ENCODE measurements around the gene CD247. TPM values are rescaled to one million over a fixed set of nuclear protein-coding genes. Genes with fewer than 3 reads are reported as not detected.

Gene CD247
- total and polyA plus RNA-seq, 10 of the 15 experiments (the other 5 are each of a cell fraction or from before 2014, with no cell fraction given): 0.10 to 0.77 (median 0.30) TPM

DNA sequence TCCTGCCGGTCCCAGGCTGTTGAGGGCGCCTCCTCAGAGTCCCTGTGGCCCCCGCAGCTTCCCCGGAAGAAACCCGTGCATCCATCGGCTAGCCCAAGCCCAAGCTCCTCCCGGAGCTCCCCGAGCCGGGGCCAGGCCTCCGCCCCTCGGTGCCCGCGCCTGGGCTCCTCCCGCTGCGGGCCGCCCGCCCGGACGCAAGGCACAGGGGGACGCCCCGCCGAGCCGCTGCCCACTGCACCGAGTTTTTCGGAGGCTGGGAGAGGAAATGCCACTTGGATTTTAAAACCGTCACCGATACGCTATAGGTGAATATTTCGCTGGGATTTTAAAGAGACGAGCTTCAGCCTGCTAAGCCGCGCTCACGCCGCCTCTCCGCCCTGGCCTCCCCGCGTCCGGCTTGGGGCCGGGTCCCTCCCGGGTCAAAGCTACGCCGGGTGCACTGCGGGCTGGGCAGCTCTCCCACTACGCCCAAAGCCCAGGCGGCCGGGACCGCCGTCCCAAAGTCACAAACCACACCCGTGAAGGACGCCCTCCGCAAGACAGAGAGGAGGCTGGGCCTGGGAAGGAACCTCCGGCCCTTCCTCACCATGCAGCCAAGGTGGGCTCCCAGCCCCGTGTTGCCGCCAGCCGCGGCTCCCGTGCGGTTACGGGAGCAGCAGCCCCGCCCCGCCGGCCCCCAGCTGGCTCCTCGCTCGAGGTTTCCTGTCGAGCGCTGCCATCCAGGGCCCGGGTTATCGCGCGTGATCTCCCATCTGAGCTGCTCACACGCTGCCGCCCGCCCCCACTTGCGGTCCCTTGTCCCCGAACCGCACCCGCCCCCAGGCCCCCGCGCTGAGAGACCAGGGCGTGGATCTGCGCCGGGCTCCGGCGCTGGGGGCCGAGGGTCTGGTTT lies 63.2 kb downstream of the CD247 start:
- Histone ChIP-seq H3K79me2 (ENCODE audit: control insufficient read depth, insufficient read depth, low read length) (no peaks in the 10 kb centered on the region), H4K20me1 (ENCODE audit: control insufficient read depth, insufficient read depth) (no peaks in the 10 kb centered on the region), H3K27ac (ENCODE audit: control insufficient read depth, insufficient read depth) (peak overlapping the region; percentile 20; the same call in 1 of the 2 replicates), H3K4me1 (ENCODE audit: control insufficient read depth, insufficient read depth, low read length) (peaks cover 5% of the 10 kb centered on the region), H3K36me3 (ENCODE audit: control insufficient read depth in 2 of 2, insufficient read depth in 2 of 2, low read length in 1 of 2) (no peaks in the 10 kb centered on the region), H2AFZ (ENCODE audit: control insufficient read depth, low read depth, low read length) (peak overlapping the region; percentile 81), H3K9ac (ENCODE audit: control insufficient read depth, insufficient read depth, low read length) (peak overlapping the region; percentile 71), H3K4me3 (peak overlapping the region; percentile 80), H3K27me3 (replicated peaks in 1 of 2; ENCODE audit: control insufficient read depth in 2 of 2, insufficient read depth in 2 of 2, low read length in 1 of 2) (no peaks in the 10 kb centered on the region), H3K9me3 (replicated peaks; ENCODE audit: control insufficient read depth, insufficient read depth, low read length) (no peaks in the 10 kb centered on the region), H3K4me2 (ENCODE audit: control insufficient read depth, insufficient read depth) (peak overlapping the region; percentile 81)
- WGBS (ENCODE audit: insufficient coverage, insufficient replicate concordance, low lambda C conversion rate, missing lambda C conversion rate): 1% methylated on average over 83 of the region's 85 CpGs
- DNase-seq (ENCODE audit: low read depth, low spot score): no peak
- intact Hi-C loops (cut with micrococcal nuclease; ENCODE audit: unreplicated experiment): loop anchor here (5.0 kb wide), 2 partner anchors 77 to 232 kb away; no protein-coding TSS in a partner anchor
- peak; percentile 79 for ATAC-seq
- ChIA-PET RAD21 (ENCODE audit: unreplicated experiment) (interaction anchor here (0.7 to 5.5 kb wide), 12 partner anchors 8 to 209 kb away, joined by 3 to 35 read pairs (median 4); no protein-coding TSS in a partner anchor), SMC1A (ENCODE audit: uncharacterized antibody, unreplicated experiment) (interaction anchor here (0.6 to 5.2 kb wide), 12 partner anchors 11 to 235 kb away, joined by 3 to 34 read pairs (median 4); partner anchors contain the start of gene POU2F1), CTCF (interaction anchor here (0.6 to 4.2 kb wide), 18 partner anchors 8 to 636 kb away, joined by 3 to 32 read pairs (median 3); partner anchors contain the start of genes CREG1 and POU2F1), POLR2A (interaction anchor here (0.8 to 2.1 kb wide), 3 partner anchors 45 to 188 kb away, joined by 3 to 6 read pairs (median 6); partner anchors contain the start of gene CREG1)
- no TSS peak for BruUV-seq (replicated peaks)
- FAIRE-seq: no peak
- in situ Hi-C loops (cut with MboI): no loop called here
- TF ChIP-seq, protein P1, sequence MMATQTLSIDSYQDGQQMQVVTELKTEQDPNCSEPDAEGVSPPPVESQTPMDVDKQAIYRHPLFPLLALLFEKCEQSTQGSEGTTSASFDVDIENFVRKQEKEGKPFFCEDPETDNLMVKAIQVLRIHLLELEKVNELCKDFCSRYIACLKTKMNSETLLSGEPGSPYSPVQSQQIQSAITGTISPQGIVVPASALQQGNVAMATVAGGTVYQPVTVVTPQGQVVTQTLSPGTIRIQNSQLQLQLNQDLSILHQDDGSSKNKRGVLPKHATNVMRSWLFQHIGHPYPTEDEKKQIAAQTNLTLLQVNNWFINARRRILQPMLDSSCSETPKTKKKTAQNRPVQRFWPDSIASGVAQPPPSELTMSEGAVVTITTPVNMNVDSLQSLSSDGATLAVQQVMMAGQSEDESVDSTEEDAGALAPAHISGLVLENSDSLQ (IDR thresholded peaks at IDR 0.05): no peak
- TF ChIP-seq CHD2 (IDR thresholded peaks at IDR 0.05; ENCODE audit: borderline replicate concordance, low read depth, low read length): 0 out of 2 replicates have a peak, but pooled peaks have one; percentile 21
- peak; percentile 69 for TF ChIP-seq IKZF1 (conservative IDR thresholded peaks at IDR 0.05)
- TF ChIP-seq, protein P2, sequence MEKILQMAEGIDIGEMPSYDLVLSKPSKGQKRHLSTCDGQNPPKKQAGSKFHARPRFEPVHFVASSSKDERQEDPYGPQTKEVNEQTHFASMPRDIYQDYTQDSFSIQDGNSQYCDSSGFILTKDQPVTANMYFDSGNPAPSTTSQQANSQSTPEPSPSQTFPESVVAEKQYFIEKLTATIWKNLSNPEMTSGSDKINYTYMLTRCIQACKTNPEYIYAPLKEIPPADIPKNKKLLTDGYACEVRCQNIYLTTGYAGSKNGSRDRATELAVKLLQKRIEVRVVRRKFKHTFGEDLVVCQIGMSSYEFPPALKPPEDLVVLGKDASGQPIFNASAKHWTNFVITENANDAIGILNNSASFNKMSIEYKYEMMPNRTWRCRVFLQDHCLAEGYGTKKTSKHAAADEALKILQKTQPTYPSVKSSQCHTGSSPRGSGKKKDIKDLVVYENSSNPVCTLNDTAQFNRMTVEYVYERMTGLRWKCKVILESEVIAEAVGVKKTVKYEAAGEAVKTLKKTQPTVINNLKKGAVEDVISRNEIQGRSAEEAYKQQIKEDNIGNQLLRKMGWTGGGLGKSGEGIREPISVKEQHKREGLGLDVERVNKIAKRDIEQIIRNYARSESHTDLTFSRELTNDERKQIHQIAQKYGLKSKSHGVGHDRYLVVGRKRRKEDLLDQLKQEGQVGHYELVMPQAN (conservative IDR thresholded peaks at IDR 0.05): 0 out of 2 replicates have a peak, but pooled peaks have one; percentile 48
- 0 out of 2 replicates have a peak, but pooled peaks have one; percentile 24 for TF ChIP-seq RB1 (IDR thresholded peaks at IDR 0.05; ENCODE audit: borderline replicate concordance)
- no peak for TF ChIP-seq EED (IDR thresholded peaks at IDR 0.05; ENCODE audit: low read depth)
- peak; percentile 25 to 78; a peak in 3 of 4 replicates for TF ChIP-seq BHLHE40 (IDR thresholded peaks at IDR 0.05; ENCODE audit: borderline replicate concordance in 1 of 2, low read depth in 2 of 2, low read length in 1 of 2)
- TF ChIP-seq, protein P3, sequence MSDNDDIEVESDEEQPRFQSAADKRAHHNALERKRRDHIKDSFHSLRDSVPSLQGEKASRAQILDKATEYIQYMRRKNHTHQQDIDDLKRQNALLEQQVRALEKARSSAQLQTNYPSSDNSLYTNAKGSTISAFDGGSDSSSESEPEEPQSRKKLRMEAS (IDR thresholded peaks at IDR 0.05; ENCODE audit: low read depth, low read length): 0 out of 2 replicates have a peak, but pooled peaks have one; percentile 29
- TF ChIP-seq, protein P4, sequence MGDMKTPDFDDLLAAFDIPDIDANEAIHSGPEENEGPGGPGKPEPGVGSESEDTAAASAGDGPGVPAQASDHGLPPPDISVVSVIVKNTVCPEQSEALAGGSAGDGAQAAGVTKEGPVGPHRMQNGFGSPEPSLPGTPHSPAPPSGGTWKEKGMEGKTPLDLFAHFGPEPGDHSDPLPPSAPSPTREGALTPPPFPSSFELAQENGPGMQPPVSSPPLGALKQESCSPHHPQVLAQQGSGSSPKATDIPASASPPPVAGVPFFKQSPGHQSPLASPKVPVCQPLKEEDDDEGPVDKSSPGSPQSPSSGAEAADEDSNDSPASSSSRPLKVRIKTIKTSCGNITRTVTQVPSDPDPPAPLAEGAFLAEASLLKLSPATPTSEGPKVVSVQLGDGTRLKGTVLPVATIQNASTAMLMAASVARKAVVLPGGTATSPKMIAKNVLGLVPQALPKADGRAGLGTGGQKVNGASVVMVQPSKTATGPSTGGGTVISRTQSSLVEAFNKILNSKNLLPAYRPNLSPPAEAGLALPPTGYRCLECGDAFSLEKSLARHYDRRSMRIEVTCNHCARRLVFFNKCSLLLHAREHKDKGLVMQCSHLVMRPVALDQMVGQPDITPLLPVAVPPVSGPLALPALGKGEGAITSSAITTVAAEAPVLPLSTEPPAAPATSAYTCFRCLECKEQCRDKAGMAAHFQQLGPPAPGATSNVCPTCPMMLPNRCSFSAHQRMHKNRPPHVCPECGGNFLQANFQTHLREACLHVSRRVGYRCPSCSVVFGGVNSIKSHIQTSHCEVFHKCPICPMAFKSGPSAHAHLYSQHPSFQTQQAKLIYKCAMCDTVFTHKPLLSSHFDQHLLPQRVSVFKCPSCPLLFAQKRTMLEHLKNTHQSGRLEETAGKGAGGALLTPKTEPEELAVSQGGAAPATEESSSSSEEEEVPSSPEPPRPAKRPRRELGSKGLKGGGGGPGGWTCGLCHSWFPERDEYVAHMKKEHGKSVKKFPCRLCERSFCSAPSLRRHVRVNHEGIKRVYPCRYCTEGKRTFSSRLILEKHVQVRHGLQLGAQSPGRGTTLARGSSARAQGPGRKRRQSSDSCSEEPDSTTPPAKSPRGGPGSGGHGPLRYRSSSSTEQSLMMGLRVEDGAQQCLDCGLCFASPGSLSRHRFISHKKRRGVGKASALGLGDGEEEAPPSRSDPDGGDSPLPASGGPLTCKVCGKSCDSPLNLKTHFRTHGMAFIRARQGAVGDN (IDR thresholded peaks at IDR 0.05): no peak
- 0 out of 2 replicates have a peak, but pooled peaks have one; percentile 54 for TF ChIP-seq LARP7 (IDR thresholded peaks at IDR 0.05)
- no peak for TF ChIP-seq ATF7 (IDR thresholded peaks at IDR 0.05; ENCODE audit: low read depth)
- TF ChIP-seq, protein P5, sequence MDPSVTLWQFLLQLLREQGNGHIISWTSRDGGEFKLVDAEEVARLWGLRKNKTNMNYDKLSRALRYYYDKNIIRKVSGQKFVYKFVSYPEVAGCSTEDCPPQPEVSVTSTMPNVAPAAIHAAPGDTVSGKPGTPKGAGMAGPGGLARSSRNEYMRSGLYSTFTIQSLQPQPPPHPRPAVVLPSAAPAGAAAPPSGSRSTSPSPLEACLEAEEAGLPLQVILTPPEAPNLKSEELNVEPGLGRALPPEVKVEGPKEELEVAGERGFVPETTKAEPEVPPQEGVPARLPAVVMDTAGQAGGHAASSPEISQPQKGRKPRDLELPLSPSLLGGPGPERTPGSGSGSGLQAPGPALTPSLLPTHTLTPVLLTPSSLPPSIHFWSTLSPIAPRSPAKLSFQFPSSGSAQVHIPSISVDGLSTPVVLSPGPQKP (IDR thresholded peaks at IDR 0.05; ENCODE audit: low read depth, low read length): no peak
